GM19043 (cell line): ENCODE measurements around the gene CSF1R.
"Not testable (repeated sequence)": the region's sequence is repeated elsewhere in the genome, so short reads cannot be mapped to it uniquely, and the experiment has no call there.

Experiments used
- ATAC-seq: cut with Tn5 transposase; IDR thresholded peaks from one replicate; pipeline ENCODE4 v1.9.1; 2021; ENCODE audit warnings: low read depth; ENCODE audit not compliant: unreplicated experiment

The CSF1R gene

GRCh38 chr5:150035139-150035895 is 51.0 kb downstream of the CSF1R start:
- peak; percentile 95 for ATAC-seq

GRCh38 chr5:150034662-150035061 is 51.7 kb downstream of the CSF1R start:
- no peak for ATAC-seq

- ATAC-seq, result no peak
Observed at GRCh38 chr5:150033334-150033733, 53.0 kb downstream of the CSF1R start.

GRCh38 chr5:150028047-150028446 is 58.3 kb downstream of the CSF1R start:
- not testable (repeated sequence) for ATAC-seq

GRCh38 chr5:150026682-150027172 is 59.6 kb downstream of the CSF1R start:
- ATAC-seq, result no peak

- no peak for ATAC-seq
Observed at GRCh38 chr5:150024346-150024984, 61.9 kb downstream of the CSF1R start.

GRCh38 chr5:150023136-150023535 is 63.2 kb downstream of the CSF1R start:
- ATAC-seq, result no peak

- no peak for ATAC-seq
Observed at GRCh38 chr5:150022681-150023080, 63.7 kb downstream of the CSF1R start.

GRCh38 chr5:150022158-150022531 is 64.2 kb downstream of the CSF1R start:
- ATAC-seq, result no peak

GRCh38 chr5:150021491-150022157 is 64.7 kb downstream of the CSF1R start:
- ATAC-seq, result no peak

- no peak for ATAC-seq
Observed at GRCh38 chr5:150020249-150020648, 66.1 kb downstream of the CSF1R start.

- no peak for ATAC-seq
Observed at GRCh38 chr5:150017226-150018005, 68.9 kb downstream of the CSF1R start.

- ATAC-seq, result no peak
Observed at GRCh38 chr5:150016537-150016936, 69.8 kb downstream of the CSF1R start.

GRCh38 chr5:150015415-150015814 is 70.9 kb downstream of the CSF1R start:
- ATAC-seq, result no peak

GRCh38 chr5:150014456-150014855 is 71.9 kb downstream of the CSF1R start:
- ATAC-seq, result no peak

- ATAC-seq, result no peak
Observed at GRCh38 chr5:150013931-150014330, 72.4 kb downstream of the CSF1R start.

- ATAC-seq, result no peak
Observed at GRCh38 chr5:150009671-150010387, 76.5 kb downstream of the CSF1R start.

GRCh38 chr5:150007050-150007449 is 79.3 kb downstream of the CSF1R start:
- ATAC-seq, result no peak

GRCh38 chr5:150006318-150006717 is 80.0 kb downstream of the CSF1R start:
- no peak for ATAC-seq
